Ureter (tissue), 1 donor: Measurements from ENCODE around the gene DUX4. TPM values are rescaled to one million over a fixed set of nuclear protein-coding genes. Genes with fewer than 3 reads are reported as not detected.
"Not testable (repeated sequence)": the region's sequence is repeated elsewhere in the genome, so short reads cannot be mapped to it uniquely, and the experiment has no call there.

Experiments used
- DNase-seq: peaks from one replicate; pipeline ENCODE4 v3.0.0-alpha.2; 2020; ENCODE audit warnings: low spot score
- total RNA-seq: library from RNA; stranded (reverse); gene quantifications from one replicate; pipeline ENCODE4 v1.2.4, GENCODE V29; 2023
- donor health status: DM: yes; HTN: yes; CAD: no.

The DUX4 gene
- 0.29 TPM for total RNA-seq

GRCh38 chr4:190173428-190173827 lies at the start of gene DUX4:
DUX4 (plus strand) TSS chr4:190173774; CDS start chr4:190173774, 0 bp downstream.
- not testable (repeated sequence) for DNase-seq

GRCh38 chr4:190175436-190175835 lies 1.9 kb downstream of the DUX4 start:
- not testable (repeated sequence) for DNase-seq

GRCh38 chr4:190177727-190178605 lies 4.4 kb downstream of the DUX4 start:
- DNase-seq, result peak; percentile 49

GRCh38 chr4:190178606-190178990 lies 5.0 kb downstream of the DUX4 start:
- DNase-seq, result not testable (repeated sequence)

DNA sequence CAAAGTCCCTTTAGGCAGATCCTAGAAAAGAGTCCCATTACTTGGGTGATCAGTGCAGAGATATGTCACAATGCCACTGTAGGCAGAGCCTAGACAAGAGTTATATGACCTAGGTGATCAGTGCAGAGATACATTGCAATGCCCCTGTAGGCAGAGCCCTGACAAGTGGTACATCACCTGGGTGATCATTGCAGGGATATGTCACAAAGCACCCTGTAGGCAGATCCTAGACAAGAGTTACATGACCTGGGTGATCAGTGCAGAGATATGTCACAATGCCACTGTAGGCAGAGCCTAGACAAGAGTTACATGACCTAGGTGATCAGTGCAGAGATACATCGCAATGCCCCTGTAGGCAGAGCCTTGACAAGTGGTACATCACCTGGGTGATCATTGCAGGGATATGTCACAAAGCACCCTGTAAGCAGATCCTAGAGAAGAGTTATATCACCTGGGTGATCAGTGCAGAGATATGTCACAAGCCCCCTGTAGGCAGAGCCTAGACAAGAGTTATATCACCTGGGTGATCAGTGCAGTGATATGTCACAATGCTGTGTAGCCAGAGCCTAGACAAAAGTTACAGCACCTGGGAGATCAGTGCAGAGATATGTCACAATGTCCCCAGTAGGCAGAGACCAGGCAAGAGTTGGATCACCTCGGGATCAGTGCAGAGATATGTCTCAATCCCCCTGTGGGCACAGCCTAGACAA lies 5.6 kb downstream of the DUX4 start:
- not testable (repeated sequence) for DNase-seq

- not testable (repeated sequence) for DNase-seq
Measured at GRCh38 chr4:190179740-190180094, 6.1 kb downstream of the DUX4 start.

DNA sequence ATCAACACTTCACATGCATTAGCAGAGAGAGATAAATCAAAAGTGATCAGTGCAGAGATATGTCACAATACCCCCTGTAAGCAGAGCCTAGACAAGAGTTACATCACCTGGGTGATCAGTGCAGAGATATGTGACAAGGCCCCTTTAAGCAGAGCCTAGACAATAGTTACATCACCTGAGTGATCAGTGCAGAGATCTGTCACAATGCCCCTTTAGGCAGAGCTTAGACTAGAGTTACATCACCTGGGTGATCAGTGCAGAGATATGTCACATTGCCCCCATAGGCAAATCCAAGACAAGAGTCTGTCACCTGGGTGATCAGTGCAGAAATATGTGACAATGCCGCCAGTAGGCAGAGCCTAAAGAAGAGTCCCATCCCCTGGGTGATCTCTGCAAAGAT lies 7.4 kb downstream of the DUX4 start:
- DNase-seq, result not testable (repeated sequence)

DNA sequence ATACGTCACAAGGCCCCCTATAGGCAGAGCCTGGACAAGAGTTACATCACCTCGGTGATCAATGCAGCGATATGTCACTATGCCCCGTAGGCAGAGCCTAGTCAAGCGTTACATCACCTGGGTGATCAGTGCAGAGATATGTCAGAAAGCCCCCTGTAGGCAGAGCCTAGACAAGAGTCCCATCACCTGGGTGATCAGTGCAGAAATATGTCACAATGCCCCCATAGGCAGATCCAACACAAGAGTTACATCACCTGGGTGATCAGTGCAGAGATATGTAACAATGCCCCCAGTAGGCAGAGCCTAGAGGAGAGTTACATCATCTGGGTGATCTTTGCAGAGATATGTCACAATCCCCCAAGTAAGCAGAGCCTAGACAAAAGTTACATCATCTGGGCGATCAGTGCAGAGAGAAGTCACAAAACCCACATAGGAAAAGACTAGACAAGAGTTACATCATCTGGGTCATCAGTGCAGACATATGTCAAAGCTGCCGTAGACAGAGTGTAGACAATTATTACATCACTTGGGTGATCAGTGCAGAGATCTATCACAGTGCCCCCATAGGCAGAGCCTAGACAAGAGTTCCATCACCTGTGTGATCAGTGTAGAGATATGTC lies 8.0 kb downstream of the DUX4 start:
- DNase-seq, result peak; percentile 61

DNA sequence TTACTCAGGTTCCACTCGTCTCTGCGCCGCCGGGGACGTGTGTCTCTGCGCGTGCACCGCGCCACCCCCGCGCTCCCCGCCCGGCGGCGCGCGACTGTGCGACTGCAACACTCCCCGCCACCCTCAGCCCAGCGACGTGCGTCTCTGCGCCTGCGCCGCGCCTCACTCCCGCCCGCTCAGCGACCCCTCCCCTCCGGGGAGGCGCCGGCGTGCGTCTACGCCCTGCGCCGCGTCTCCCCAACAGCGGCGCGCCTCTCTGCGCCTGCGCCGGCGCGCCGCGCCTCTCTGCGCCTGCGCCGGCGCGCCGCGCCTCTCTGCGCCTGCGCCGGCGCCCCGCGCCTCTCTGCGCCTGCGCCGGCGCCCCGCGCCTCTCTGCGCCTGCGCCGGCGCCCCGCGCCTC lies 29.9 kb downstream of the DUX4 start:
- peak; percentile 40 for DNase-seq

Other genes with a start within 250 kb of the DUX4 start
- gene FRG1, start 232.9 kb upstream of the DUX4 start, total RNA-seq, result 40.1 TPM
- not detected for gene FRG2, start 146.5 kb upstream of the DUX4 start, total RNA-seq
- gene DBET, start 109.3 kb upstream of the DUX4 start, total RNA-seq, result 0.26 TPM